ENCODE results near the gene COL19A1.
"Not testable (repeated sequence)": the region's sequence is repeated elsewhere in the genome, so short reads cannot be mapped to it uniquely, and the experiment has no call there.

COL19A1 gene

GRCh38 chr6:69900869-69901268, 34.5 kb downstream of the COL19A1 start:
- no peak for DNase-seq (ENCODE audit: low read depth)

- no peak for DNase-seq (ENCODE audit: low read depth)
Observed at GRCh38 chr6:69901361-69901760, 35.0 kb downstream of the COL19A1 start.

GRCh38 chr6:69907981-69908498, 41.7 kb downstream of the COL19A1 start:
- peak; percentile 35 for DNase-seq (ENCODE audit: low read depth)

GRCh38 chr6:69913361-69913760, 47.0 kb downstream of the COL19A1 start:
- no peak for DNase-seq (ENCODE audit: low read depth)

- DNase-seq (ENCODE audit: low read depth), result no peak
Observed at GRCh38 chr6:69914015-69914485, 47.7 kb downstream of the COL19A1 start.

- no peak for DNase-seq (ENCODE audit: low read depth)
Observed at GRCh38 chr6:69915346-69915745, 49.0 kb downstream of the COL19A1 start.

GRCh38 chr6:69917834-69918233, 51.5 kb downstream of the COL19A1 start:
- DNase-seq (ENCODE audit: low read depth), result peak; percentile 24

- DNase-seq (ENCODE audit: low read depth), result no peak
Observed at GRCh38 chr6:69918813-69919475, 52.6 kb downstream of the COL19A1 start.

- DNase-seq (ENCODE audit: low read depth), result not testable (repeated sequence)
Observed at GRCh38 chr6:69921066-69921465, 54.7 kb downstream of the COL19A1 start.

GRCh38 chr6:69921611-69922010, 55.3 kb downstream of the COL19A1 start:
- not testable (repeated sequence) for DNase-seq (ENCODE audit: low read depth)

GRCh38 chr6:69926745-69927144, 60.4 kb downstream of the COL19A1 start:
- no peak for DNase-seq (ENCODE audit: low read depth)

GRCh38 chr6:69933239-69933638, 66.9 kb downstream of the COL19A1 start:
- DNase-seq (ENCODE audit: low read depth), result no peak

- DNase-seq (ENCODE audit: low read depth), result no peak
Observed at GRCh38 chr6:69935079-69935478, 68.7 kb downstream of the COL19A1 start.

GRCh38 chr6:69936674-69937363, 70.5 kb downstream of the COL19A1 start:
- DNase-seq (ENCODE audit: low read depth), result peak; percentile 10

GRCh38 chr6:69937402-69938136, 71.2 kb downstream of the COL19A1 start:
- no peak for DNase-seq (ENCODE audit: low read depth)

- DNase-seq (ENCODE audit: low read depth), result no peak
Observed at GRCh38 chr6:69942485-69942884, 76.1 kb downstream of the COL19A1 start.

- no peak for DNase-seq (ENCODE audit: low read depth)
Observed at GRCh38 chr6:69945192-69945591, 78.8 kb downstream of the COL19A1 start.

GRCh38 chr6:69948479-69949114, 82.2 kb downstream of the COL19A1 start:
- no peak for DNase-seq (ENCODE audit: low read depth)

- DNase-seq (ENCODE audit: low read depth), result no peak
Observed at GRCh38 chr6:69953491-69953890, 87.1 kb downstream of the COL19A1 start.

GRCh38 chr6:69954733-69955132, 88.4 kb downstream of the COL19A1 start:
- DNase-seq (ENCODE audit: low read depth), result no peak

GRCh38 chr6:69957985-69958559, 91.7 kb downstream of the COL19A1 start:
- DNase-seq (ENCODE audit: low read depth), result no peak

- no peak for DNase-seq (ENCODE audit: low read depth)
Observed at GRCh38 chr6:69958978-69959377, 92.6 kb downstream of the COL19A1 start.

Measured in fibroblast of the conjunctiva (primary cell).